Upper lobe of left lung (tissue), 4 donors: ENCODE data around the gene LMO1.

Source experiments
- EP300 ChIP-seq, 4 donors: sonication (generic); formaldehyde crosslinking; IDR thresholded peaks; one replicate each; pipeline ENCODE4 v1.5.1; 2017; ENCODE audit warnings: antibody characterized with exemption in 4 of 4, control low read depth in 2 of 4
- POLR2A ChIP-seq, 4 donors: fragments of 450-650 bp; IDR thresholded peaks; one replicate each; pipeline ENCODE4 v1.5.1; 2016 to 2017; ENCODE audit warnings: antibody characterized with exemption in 4 of 4, mild to moderate bottlenecking in 2 of 4
- POLR2AphosphoS5 ChIP-seq, 2 donors: sonication (generic); formaldehyde crosslinking; IDR thresholded peaks; one replicate each; pipeline ENCODE4 v1.5.1; 2017; ENCODE audit warnings: antibody characterized with exemption in 2 of 2
- TF ChIP-seq, protein P1 (sequence below), 6 experiments: fragments of 450-650 bp in 4 of 6; fragments of 200-600 bp in 2 of 6; sonication (generic) in 2 of 6; IDR thresholded peaks; one replicate each; pipeline ENCODE4 v1.5.1; 2016 to 2019; ENCODE audit warnings: antibody characterized with exemption in 6 of 6

DNA sequence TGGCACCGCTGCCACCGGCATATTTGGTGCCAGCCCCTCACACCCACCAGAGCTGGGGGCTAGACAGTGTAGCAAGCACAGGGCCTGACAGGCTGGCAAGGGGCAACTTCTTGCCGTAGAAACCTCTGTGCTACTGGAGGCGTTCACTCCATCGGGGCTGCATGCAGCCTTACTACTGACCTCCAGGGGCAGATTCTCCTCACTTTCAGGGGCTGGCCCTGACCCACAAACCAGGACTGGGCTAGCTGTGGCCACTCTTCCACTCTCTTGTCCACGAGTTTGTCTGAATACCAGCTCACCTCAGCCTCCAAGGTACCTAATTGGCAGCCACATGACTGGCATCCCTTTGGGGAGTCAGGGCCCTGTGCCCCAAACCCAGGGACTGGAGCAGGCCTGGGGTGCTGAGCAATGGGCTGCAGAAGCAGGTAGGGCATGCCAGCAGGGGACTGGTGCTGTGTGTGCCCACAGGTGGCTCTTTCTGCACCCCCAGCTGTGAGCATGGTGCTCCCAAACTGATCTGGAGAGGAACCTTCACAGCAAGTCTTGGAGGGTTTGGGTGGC lies 2.1 kb upstream of the LMO1 start:
- TF ChIP-seq, protein P1, sequence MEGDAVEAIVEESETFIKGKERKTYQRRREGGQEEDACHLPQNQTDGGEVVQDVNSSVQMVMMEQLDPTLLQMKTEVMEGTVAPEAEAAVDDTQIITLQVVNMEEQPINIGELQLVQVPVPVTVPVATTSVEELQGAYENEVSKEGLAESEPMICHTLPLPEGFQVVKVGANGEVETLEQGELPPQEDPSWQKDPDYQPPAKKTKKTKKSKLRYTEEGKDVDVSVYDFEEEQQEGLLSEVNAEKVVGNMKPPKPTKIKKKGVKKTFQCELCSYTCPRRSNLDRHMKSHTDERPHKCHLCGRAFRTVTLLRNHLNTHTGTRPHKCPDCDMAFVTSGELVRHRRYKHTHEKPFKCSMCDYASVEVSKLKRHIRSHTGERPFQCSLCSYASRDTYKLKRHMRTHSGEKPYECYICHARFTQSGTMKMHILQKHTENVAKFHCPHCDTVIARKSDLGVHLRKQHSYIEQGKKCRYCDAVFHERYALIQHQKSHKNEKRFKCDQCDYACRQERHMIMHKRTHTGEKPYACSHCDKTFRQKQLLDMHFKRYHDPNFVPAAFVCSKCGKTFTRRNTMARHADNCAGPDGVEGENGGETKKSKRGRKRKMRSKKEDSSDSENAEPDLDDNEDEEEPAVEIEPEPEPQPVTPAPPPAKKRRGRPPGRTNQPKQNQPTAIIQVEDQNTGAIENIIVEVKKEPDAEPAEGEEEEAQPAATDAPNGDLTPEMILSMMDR (IDR thresholded peaks at IDR 0.05) = no peak
- TF ChIP-seq EP300 (IDR thresholded peaks at IDR 0.05) (no peak), POLR2A (IDR thresholded peaks at IDR 0.05) (no peak), POLR2AphosphoS5 (IDR thresholded peaks at IDR 0.05) (no peak)
